Amniotic stem cell (primary cell): ENCODE results near the gene MTFP1.
"Not testable (repeated sequence)": the region's sequence is repeated elsewhere in the genome, so short reads cannot be mapped to it uniquely, and the experiment has no call there.

Experiments used
- DNase-seq: peaks from one replicate; lab custom pipeline; 2025; lab: John Stamatoyannopoulos, UW

The MTFP1 gene

DNA sequence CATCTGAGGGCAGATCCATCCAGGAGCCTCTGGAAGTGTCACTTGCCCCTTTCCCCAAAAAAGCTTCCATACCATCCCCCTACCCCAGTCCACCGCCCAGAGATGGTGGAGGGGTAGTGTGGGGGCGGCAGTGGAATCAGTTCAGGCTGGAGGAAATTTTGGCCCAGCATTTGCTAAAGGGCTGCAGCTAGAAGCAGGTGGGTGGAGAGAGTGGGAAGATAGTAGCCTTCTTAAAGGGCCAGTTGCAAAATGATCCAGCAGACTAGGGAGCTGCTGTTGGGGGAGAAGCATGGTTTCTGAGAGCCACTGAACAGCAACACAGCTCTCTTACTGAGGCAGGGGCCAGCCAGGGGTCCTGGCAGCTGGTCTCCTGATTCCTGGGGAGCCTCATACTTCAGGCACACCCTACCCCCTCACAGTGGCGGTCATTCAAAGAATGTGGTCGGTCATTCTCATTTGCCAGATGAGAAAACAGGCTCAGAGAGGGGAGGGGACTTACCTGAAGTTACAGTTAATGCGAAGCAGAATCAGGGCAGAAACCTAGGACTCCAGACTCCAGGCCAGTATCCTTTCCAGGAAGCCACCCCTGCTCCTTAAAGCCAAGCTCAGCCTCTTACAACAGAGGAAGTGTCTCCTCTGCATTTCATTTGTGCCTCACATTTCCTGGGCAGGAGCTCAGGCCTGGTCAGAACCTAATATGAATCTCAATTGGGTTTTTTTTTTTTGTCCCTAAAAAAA lies 23.4 kb upstream of the MTFP1 start:
- no peak for DNase-seq

DNA sequence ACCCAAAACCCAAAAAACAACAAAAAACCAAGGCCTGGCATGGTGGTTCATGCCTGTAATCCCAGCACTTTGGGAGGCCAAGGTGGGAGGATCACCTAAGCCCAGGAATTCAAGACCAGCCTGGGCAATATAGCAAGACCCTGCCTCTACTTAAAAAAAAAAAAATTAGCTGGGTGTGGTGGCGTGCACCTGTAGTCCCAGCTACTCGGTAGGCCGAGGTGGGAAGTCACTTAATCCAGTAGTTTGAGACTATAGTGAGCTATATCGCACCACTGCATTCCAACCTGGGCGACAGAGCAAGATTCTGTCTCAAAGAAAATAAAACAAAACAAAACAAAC lies 22.8 kb upstream of the MTFP1 start:
- DNase-seq: not testable (repeated sequence)

DNA sequence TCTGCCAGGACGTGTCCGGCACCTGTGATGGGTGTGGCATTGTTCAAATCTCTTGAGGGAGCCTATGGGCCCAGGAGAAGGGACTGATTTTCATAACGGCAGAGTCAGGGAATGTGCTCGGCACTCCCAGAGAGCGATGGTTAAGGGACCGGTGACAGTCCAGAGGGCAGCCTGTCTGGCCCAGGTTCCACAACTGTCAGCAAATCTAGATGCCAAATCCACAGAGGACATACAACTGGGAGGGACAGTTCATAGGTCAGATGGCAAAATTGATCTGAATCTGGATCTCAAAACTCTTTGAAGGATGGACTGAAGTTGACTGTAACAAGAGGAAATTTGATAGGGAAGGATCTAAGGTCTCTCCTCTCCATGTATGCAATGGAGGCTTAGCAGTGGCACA lies 21.3 kb upstream of the MTFP1 start:
- DNase-seq: no peak

DNA sequence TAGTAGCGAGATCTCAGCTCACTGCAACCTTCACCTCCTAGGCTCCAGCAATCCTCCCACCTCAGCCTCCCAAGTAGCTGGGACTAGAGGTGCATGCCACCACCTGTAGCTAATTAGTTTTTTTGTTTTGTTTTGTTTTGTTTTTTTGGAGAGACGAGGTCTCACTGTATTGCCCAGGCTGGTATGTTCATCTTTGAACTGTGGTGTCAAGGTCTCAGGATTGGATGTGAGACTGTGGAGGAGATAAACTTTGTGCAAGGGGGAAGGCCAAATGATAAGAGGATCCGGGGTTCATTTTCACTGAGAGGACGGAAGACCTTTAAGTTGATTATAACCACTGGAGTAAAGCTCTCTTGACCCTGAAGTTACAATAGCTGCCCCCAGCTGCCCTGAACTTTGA lies 19.8 kb upstream of the MTFP1 start:
- no peak for DNase-seq

DNA sequence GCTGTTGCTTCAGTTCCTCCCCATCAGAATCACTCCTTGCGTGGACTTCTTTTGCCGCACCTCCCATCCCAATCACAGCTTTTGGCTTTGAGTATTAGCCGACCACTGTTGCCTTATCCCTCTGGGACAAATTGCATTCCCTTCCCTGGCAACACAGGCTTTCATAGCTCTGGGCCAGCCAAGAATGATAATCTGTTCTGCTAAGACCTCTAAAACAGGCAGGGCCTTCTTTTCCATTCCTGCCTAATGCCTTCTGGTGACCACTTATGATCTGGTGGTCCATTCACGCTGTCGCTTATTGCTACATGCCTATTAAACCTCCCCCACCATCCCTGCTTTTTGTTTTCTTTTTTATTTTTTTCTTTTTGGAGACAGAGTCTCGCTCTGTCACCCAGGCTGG lies 19.2 kb upstream of the MTFP1 start:
- DNase-seq: no peak

DNA sequence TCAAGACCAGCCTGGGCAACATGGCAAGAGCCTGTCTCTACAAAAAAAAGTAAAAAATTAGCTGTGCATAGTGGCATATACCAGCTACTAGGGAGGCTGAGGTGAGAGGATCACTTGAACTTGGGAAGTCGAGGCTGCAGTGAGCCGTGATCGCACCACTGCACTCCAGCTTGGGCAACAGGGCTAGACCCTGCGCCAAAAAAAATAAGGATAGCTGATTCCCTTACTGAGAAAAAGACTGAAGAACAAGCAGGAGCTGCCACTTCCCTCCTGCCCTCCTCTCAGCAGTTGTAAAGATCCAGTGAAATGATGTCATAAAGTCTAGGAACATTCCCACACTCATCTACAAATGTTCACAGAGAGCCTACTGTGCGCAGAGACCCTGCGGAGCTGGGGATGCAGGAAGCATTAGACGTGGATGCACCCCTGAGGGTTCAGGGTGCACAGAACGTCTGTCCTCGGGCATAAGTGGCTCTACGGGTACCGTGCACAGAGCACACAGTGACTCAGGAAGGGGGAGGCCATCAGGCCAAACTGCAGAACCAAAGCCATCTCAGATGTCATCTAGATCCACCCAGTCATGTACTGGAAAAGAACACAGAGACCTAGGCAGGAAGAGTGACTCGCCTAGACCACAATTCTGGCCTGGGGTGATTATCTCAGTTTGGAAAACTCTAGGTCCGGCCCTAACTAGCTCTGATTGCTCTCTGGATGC lies 17.0 kb upstream of the MTFP1 start:
- peak; percentile 76 for DNase-seq

DNA sequence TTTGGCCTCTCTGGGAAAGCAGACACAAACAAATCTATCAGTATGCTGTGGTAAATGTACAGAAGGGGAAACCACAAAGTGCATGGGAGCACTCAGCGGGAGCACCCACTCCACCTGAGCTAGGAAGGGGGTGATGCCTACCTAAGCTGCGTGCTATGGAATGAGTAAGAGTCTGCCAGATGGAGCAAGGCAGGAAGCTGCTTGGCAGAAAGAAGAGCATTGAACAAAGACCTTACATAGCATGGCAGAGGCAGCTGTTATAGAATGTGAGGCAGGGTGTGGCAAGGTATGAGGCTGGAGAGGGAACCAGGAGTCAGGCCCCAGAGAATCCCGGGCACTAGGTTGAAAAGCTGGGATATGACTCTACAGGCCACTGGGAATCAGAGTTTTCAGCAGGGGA lies 13.8 kb upstream of the MTFP1 start:
- DNase-seq: no peak

DNA sequence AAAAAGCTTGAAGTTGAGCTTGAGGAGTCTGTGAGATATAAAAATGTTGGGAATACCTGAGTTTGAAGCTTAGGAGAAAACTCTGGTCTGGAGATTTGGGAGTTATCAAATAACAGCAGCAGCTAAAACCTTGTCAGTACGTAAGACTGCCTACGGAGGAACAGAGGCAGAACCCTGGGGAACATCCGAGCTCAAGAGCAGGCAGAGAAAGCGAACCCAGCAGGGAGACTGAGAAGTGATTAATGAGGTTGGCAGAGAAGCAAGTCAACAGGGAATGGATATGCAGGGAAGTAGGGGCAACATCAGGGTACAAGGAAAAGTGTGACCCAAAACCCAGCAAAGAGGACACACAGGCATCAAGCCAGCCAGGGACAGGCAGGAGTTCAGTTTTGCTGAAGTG lies 12.6 kb upstream of the MTFP1 start:
- no peak for DNase-seq

DNA sequence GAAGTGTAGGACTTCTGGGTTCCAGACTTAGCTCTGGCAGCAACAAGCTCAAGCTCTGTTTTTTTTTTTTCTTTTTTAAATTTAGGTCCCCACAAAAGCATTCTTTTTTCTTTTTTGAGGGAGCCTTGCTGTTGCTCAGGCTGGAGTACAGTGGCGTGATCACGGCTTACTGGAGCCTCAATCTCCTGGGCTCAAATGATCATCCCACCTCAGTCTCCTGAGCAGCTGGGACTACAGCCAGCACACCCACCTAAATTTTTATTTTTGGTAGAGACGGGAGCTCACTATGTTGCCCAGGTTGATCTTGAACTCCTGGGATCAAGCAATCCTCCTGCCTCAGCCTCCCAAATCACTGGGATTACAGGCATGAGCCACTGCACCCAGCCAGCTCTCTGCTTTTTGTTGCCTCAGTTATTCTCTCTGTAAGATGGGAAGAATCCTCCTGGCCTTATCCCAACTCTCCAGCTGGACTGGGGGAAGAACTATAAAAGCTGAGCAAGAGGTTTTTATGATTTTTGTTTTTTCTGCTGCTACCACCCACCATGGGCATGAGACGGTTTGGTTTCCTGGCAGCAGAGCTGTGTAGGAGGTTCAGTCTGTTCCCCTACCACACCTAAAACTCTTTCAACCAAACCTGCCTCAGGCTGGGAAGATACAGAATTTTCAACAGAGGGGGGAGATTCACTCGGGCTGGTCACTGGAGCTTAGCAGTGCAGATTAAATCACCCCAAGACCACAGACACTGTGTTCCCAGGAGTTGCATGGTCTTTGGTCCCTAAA lies 11.6 kb upstream of the MTFP1 start:
- no peak for DNase-seq

DNA sequence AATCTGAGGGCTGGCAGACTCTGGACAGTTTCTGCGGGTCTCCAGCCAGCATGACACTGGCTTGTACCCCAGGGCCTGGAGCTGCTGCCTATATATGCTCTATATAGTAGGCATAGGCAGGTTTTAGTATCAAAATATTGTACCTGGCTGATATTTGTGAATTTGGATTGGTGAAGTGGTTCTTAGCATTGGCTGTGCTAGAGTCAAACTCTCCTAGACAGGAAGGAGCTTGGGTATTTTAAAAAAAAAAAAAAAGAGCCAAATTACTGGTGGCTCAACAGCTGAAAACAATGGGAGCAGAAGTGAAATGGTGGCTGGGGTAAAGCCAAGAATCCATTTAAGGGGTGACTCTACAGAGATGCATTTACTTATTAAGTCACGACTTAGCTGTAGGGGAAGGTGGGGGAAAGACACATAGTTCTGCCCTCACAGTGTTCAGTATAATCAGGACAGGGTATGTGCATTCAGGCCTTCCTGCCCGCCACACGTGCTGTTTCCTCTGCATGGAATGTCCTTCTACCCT lies 11.0 kb upstream of the MTFP1 start:
- DNase-seq: no peak

DNA sequence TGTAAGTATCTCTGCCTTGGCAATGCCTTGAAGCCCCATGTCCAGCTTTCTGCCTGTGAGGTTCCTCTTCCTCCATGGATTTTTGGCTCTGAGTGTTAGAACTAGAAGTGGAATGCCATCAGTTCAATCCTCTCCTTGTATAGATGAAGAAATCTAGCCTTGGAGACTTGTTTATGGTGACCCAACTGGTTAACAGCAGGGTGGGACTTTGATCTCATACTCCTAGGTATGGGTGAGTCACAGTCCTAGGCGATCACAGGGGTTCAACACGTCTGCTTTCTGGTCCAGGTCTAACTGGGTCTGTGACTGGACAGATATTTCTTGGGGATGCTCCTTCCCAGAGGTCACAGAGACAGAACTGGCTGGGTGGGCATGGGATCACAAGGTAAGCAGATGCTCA lies 9.2 kb upstream of the MTFP1 start:
- DNase-seq: no peak

DNA sequence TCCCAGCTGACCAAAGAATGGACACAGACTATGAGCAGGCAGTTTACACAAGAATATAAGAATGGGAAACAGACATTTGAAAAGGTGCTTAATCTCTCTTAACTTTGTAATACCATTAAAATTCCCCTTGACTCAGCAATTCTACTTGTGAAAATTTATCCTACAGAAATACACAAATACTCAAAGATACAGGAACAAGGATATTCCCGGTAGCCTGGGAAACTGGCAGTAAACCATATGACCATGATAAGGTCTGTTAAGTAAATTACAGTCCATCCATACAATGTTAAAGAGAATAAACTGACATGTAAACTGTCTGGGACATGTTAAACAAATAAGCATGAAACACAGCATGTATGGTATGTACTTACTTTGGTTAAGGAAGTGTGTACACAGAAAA lies 8.7 kb upstream of the MTFP1 start:
- no peak for DNase-seq

DNA sequence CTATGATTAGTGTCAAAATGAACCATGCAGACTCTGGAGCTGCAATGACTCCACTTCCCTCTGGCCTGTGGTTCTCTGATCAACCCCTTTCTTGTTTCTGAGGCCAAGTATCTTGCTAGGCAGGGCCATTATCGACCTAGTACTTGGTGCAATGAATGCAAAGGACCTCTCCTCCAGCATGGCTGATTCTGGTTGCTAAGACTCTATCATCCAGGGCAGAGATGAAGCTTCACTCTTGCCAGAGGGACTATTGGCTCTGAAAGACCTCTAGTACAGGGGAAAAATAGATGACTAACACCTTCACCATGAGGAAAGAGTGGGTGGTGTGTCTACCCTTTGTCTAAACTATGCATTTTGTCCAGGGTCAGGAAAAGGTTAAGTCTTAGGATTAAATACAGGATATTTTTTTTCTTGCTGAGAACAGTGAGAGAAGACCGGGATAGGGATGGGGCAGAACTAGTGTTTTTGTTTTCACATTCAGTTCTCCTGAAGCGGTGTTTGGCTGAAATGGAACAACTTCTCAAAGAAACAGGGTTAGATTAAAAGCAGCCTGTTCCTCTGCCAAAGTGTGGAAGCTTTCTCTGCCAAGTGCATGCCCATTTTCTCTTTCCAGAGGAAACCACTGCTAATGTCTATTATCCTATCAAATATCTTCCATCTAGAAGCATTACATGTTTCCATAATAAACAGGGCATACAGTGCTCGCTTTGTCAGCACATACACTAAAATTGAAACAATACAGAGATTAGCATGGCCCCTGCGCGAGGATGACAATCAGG lies 5.0 kb upstream of the MTFP1 start:
- DNase-seq: peak; percentile 68

DNA sequence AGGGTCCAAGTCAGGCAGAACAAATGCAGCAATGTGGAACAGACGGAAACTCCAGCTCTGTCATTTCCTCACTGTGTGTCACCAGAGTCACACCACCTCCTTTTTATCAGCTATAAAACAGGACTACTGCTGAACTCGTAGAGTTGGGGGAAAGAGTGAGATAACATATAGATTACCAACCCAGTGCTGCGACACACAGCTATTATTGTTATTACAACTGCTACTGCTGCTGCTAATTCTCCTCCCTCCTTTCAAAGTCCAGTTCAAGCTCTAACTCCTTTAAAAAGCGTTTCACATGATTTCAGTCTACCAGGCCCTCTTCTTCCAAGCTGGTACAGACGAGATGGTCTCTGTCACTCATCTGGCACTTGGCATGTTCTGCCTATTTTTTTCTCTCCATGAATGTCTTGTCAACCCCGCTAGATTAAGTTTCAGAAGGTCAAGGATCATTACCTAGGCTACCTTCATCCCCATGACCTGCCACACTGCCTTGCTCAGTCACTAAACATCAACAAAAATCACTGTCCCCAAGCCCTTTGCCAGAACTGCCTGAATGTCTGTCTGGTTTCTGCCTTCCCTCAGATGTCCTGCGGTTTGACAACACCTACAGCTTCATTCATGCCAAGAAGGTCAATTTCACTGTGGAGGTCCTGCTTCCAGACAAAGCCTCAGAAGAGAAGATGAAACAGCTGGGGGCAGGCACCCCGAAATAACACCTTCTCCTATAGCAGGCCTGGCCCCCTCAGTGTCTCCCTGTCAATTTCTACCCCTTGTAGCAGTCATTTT lies 3.7 kb upstream of the MTFP1 start:
- no peak for DNase-seq

DNA sequence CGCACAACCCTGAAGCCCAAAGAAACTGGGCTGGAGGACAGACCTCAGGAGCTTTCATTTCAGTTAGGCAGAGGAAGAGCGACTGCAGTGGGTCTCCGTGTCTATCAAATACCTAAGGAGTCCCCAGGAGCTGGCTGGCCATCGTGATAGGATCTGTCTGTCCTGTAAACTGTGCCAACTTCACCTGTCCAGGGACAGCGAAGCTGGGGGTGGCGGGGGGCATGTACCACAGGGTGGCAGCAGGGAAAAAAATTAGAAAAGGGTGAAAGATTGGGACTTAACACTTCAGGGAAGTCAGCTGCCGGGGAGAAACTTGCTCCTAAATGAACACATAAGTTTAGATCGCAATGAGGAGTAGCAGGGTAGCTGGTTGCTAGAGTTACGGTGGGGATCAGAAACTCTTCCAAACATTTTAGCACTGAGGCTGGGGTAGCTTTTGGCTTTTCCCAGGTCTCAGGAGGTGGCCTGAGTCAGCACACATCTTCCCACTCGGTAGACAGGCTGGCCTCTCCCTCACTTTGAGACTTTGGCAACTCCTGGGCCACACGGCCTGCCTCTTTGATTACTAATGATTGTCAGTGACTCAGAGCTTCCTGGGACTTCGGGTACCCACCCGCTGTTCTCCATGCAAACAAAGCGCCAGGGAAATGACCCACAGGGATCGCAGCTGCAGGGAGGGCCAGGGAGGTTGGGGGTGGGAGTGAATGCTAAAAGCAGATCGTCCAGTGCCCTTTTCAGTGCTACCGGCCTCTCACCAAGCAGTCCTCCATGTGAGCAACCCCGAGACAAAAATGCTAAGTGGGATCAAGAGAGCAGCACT lies 2.9 kb upstream of the MTFP1 start:
- DNase-seq: peak; percentile 84

DNA sequence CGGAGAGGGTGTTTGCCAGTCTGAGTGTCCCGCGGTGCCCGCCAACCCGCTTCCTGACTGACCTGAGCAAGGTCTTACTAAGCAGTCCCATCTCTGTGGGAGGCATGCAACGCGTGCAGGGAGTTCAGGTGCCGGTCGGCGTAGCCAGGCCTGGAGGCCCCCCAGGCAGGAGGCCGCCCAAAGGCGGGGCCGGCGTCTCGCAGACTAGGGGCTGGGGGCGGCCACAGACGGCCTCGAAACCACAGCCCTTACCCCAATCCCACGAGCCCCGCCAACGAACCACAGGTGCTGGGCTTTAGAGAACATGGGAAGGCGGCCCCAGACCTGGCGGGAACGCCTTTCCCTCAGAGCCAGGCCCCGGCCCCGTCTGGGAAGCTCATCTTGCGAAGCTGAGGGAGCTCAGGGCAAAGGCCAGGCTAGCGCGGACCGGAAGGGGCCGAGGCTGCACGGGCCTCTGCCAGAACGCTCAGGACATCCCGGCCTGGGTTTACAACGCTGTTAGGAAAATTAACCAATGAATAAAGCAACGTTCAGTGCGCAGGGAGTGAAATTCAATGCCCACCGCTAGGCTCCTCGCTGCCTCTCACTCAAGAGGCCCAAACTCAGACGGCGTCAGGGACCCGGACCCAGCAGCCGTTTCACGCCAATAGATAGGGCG lies 2.1 kb upstream of the MTFP1 start:
- no peak for DNase-seq

DNA sequence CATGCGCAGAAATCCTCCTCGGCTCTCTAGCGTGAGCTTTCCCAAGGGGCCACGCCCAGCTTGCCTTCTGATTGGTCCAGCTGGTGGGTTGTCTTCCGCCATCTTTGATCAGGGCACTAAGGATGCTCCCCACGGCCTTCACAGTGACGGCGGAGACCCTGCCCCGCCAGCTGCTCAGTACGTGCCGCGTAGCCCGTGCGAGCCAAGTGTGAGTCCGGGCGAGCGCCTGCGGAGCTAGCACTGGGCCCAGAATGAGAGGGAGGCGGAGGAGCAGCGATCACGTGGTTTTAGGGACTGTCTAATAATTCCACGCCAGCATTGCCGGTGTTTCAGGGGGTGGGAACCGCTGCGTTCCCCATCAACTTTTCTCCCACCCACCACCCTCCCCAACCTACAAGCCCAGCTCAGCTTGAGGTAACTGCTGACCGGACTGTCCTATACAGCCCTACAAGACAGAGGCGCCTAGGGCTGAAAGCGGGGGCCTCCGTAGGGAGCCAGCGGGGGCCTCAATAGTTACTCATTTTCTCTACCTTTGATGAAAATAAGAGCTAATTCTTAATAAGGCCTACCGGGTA lies 1.5 kb upstream of the MTFP1 start:
- peak; percentile 99 for DNase-seq

DNA sequence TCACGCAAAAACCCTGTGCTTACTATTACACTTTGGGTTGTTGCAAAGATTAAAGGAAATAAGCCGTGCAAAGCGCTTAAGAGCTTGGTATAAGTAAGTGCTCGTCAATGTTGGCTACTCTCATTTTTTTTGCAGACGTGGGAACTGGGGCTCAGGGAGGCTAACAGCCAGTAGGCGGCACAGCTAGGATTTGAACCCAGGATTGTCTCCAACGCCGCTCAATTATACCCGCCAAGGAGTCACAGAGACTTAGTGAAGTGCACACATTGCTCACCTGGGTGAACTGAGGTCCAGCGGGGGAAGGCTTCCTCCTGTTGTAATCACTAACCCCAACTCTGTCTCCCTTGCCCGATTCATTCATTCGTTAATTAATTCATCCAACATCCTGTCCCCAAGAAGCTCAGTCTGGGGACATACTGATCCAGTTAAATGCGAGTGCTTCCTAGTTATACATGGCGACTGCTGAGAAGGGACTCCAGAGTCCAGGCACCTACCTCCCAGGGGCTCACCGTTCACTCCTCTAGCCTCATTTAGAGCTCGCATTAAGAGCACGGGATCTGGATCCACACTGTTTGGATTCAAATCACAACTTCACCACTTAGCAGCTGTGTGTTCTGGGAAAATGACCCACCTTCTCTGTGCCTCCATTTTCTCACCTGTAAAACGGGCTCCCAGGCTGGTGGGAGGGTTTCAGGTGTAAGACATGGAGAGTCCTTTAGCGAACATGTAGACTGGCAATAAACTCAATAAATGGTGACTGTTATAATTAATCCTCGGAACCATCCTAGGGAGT lies 838 bp upstream of the MTFP1 start:
- DNase-seq: no peak

DNA sequence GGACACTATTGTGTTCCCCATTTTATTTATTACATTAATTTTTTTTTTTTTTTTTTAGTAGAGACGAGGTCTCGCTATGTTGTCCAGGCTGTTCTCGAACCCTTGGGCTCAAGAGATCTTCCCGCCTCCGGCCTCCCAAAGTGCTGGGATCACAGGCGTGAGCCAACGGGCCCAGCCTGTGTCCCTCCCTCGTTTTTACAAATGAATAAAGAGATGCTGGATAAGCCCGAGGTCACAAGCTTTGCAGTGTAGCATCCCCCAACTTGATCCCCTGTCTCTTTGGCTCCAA lies 297 bp upstream of the MTFP1 start:
- no peak for DNase-seq
